ENCODE results near the gene NQO2.

NQO2 gene, protein sequence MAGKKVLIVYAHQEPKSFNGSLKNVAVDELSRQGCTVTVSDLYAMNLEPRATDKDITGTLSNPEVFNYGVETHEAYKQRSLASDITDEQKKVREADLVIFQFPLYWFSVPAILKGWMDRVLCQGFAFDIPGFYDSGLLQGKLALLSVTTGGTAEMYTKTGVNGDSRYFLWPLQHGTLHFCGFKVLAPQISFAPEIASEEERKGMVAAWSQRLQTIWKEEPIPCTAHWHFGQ

DNA sequence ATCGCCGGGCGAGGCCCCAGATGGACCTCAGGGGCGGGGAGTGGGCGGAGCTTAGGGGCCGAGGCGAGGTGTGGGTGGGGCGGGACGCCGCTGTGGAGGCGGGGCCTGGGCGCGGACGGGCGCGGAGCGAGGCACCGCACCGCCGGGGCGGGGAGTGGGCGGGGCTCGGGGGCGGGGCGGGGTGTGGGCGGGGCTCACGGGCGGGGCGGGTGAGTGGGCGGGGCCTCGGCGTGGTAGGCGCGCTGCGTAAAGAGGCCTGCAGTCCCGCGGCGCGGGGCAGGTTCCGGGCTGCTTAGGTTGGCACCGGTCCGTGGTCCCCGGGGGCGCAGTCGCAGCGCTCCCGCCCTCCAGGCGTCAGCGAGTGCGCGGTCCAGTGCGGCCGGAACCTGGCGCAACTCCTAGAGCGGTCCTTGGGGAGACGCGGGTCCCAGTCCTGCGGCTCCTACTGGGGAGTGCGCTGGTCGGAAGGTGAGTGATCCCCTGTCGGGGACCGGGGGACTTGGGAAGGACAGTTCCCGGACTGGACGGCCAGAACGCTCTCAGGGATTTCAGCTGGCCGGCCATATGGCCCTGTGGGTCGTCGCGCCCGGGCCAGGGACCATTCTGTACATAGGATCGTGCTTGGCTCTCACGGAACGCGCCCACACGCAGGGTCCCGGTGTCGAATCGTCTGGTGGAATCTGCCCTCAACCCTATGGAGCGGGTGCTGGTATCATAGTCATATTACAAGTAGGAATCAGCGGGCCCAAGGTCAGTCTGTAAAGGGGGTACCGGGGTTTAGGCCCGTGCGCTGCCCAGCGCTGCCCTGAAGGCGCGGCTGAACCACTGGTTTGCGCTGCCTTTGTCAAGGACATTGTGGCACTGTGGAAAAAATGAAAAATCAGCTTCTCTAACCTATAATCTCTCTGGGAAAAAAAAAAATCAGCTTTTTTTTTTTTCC lies at the start of gene NQO2:
TSS of gene NQO2 (plus strand) at position 277 of the 940 bp plus-strand sequence. CDS start 6,659 bp downstream, outside the sequence.
- DNase-seq (ENCODE audit: low spot score), result peak; percentile 78

DNA sequence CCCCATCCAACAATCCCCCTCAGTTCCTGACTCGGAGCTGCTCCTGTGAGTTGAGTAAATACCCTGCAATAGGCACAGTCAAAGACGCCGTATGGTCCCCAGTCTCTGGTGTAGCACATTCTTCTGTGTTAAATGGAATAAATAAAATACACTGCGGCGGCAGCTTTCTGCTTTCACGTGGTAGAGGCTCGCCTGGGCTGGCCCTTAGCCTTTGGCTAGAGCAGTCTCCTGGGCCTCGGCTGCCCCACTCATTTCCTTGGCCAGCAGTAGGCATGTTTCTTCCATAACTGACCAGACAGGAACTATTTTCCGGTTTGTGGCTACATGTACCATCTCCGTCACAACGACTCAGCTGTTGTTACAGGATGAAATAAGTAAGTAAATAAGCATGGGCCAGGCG lies 49.0 kb upstream of the NQO2 start:
- no peak for DNase-seq (ENCODE audit: low spot score)

DNA sequence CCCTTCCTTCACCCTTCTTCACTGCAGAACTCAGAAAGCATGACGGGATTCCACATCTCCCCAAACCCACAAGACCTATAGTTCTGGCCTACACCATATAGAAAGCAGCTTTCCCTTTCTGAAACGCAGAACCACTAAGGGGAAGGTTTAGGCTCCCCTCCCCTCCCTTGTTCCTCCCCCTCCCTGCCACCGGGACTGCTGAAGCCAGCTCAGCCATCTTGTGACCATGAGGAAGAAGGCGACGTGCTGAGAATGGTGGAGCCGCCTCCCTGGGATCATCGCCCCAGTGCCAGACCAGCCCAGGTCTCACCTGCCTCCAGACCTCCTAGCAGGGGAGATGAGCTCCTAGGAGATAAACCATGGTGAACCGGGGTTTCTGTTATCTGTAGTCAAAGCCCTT lies 48.0 kb upstream of the NQO2 start:
- no peak for DNase-seq (ENCODE audit: low spot score)

DNA sequence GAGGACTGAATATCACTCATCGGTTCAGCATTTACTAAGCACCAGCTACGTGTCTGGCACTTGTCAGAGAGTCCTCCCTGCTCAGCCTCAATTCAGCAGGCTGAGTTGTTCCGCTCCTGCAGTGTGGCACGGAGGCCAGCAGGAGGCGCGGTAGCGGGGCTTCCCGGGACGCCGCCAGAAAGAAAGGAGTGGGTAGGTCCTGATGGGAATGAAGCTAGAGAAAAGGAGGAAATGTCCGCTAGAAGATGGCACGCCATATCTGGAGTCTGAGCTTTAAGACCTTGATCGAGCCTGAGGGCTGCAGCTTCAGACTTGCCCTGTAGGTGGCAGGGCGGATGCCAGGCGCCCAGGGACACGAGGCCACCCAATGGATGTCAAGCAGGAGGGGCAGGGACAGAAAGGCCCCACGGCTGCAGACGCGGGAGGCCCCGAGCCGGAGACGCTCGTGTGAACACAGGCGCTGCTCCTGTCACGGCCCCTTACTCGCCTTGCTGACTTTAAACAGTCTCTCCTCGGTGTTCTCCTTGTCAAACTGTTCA lies 47.1 kb upstream of the NQO2 start:
- peak; percentile 65 for DNase-seq (ENCODE audit: low spot score)

DNA sequence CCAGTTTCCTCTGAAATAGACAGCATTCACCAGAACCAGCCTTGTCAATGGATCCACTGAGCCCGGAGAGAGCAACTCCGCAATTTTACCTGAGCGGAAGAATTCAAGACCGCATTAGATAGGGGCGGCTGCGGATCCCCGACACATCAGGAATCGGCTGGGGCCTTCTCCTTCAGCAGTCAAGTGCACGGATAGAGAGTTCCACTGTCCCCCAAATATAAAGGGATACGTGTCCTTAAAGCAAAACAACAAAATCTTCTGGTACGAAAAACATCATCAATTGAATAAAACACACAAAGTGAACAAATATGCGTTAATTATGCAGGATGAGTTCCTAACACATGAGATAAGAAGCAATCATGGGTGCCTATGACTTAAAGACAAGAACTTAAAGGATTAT lies 46.6 kb upstream of the NQO2 start:
- no peak for DNase-seq (ENCODE audit: low spot score)

DNA sequence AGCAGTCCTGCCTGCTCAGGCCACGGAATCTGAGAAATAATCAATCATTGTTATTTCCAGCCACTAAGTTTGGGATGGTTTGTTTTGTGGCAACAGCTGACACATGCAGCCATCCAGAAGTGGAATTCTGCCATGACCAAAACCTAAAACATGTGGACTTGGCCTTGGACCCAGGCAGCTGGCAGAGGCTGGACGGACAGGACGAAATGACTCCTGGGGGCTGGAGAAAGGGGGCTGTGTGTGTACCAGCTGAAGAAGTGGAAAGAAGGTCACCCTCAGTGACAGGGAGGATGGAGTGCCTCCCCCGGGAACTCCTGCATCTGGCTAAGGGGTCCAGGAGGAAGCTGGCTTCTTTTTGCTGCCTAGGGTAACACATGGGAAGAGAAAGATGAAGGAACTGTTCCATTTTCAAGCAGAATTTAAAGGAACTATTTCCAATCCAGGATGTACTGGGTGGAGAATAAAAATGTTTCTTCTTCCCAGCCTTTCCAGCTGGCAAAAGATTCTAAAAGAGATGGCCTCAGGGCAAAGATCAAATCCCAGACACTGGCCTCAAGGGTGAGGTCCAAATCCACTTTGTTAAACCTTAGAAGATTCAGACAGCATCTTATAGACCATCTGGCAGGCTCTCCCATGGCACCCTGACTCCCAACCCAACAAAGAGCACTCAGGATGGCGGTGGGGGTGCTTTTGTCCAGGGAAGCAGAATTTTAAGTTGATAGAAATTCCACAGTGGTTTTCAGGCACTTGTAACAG lies 42.6 kb upstream of the NQO2 start:
- DNase-seq (ENCODE audit: low spot score), result no peak

DNA sequence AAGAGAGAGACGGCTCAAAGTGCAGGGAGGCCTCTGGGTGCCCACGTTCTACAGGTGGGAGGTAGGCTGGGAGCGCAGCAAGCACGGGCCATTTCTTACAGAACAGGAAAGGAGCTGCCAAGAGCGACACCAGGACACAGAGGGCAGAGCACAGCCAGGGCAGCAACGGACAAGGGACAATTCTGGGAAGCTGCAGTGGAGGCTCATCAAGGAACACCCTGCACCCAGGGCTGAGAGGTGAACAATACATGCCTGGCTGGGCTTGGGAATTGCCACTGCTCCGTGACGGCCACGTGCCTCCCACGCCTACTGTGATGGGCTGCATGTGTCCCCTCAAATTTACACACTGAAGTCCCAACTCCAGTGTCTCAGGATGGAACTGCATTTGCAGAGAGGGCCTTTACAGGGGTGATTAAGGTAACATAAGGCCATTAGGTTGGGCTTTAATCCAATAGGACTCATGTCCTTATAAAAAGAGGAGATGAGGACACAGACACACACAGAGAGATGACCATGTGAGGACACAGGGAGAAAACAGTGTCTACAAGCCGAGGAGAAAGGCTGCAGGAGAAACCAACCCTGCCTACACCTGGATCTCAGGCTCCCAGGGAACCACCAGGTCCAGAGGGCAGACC lies 41.9 kb upstream of the NQO2 start:
- no peak for DNase-seq (ENCODE audit: low spot score)

DNA sequence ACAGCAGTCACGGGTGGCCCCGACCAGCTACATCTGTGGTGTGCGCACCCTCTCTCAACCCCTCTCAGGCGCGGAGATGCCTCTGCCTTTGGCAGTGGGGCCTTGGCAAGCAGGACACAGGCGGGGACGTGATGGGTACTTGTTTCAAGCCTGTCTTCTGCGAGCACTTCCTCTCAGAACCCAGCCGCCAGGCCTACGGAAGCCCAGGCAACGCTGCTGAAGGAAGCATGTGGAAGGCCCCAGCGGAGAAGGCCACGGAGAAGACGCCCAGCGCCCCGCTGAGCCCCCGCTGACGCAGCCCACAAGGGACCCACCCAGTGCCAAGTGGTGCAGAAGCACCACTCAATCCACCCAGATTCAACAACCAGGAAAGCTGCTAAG lies 41.4 kb upstream of the NQO2 start:
- DNase-seq (ENCODE audit: low spot score), result no peak

DNA sequence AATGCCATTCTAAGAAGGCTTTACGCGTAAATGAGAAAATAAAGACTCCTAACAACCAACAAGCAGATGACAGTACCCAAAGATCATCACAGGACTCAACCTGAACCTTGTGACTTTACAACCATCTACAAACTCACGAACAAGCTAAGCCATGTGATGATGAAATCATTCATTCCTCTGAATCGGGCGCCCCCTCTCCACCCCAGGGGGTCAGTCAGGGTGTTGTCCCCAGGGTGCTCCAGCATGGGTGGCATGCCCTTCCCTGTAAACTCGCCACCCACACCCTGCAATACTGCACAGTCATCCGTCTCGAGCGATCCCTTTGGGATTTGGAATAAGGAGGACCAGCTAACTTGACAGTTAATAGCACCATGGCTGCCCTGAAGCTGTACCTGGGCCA lies 40.9 kb upstream of the NQO2 start:
- no peak for DNase-seq (ENCODE audit: low spot score)

DNA sequence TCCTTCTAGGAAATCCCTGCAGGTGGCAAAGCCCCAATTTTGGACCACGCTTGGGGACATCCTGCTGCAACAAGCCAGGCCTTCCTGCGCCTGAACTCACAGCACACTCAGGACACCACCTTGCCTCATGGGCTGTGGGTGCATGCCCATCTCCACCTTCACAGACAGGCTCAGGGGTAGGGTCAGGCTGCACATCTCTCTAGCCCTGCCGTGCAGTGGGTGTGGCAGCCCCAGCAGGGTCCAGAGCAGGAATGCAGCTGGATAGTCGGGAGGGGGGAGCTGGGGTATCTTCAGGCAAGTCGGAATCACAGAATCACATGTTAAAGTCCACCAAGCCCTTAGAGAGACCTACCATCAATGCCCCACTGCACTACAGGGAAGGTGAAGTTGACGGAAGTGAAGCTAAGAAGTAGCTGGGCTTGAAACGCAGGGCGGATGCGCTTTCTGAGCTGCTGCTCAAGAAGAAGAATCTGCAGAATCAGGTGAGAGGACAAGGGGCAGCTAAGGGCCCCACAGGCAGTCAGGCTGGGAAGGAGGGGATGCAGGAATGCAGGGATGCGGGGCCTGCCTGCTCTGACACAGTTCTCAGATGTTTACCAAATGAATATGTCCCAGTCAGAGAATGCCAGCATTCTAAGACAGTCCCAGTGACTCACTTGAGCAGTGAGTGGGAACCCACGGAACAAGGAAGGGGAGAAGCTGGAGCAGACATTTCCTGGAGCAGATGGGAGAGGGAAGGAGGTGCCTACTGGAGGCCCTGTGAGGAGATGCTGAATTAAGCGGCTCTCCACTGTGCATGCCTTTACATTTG lies 39.6 kb upstream of the NQO2 start:
- DNase-seq (ENCODE audit: low spot score), result no peak

DNA sequence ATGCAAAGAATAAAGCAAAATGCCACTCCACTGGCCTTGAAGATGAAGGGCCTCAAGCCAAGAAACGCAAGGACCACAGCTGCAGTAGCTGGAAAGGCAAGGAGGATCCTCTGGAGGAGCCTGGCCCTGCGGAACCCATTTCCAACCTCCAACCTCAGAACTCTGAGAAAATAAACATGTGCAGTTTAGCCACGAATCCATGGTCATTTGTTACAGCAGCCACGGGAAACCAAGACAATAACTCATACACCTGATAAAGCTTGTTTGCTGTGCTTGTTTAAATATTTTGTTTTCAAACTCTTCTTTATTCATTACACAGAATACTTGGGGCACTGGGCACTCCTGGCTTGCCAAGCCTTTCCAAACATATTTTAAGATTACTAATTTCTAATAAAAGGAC lies 38.8 kb upstream of the NQO2 start:
- DNase-seq (ENCODE audit: low spot score), result no peak

DNA sequence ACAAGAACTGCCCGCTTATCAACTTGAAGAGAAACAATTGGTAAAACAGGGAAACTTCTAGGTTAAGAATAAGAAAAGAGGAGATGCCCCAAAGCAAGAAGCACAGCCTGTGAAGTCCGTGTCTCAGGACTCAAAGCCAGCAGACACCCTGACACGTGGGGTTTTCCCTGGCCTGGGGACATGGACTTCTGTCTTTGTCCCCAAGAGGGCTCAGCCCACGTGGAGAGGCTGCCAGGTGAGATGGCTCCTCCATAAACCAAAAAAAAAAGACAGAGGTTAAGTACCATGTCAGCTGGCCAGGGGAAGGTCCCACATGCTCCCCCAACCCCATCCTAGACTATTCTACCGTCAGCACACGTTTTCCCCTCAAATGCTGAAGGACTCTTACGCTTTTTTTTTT lies 38.2 kb upstream of the NQO2 start:
- no peak for DNase-seq (ENCODE audit: low spot score)

DNA sequence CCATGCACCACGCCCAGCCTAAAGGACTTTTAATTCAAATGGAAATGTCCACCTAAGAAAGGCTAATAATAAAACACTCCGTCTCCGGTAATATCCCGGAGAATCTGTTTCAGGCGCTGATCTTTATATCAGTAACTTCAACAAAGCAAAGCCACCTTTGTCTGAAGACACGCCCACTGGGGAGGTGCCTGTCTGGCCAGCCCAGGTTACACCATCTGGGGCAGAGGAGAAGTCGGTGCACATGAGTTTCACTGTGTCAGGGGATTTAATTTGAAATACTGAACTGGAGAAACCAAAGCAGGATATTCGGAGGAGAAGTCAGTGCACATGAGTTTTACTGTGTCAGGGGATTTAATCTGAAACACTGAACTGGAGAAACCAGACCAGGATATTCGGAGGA lies 37.7 kb upstream of the NQO2 start:
- DNase-seq (ENCODE audit: low spot score), result no peak

DNA sequence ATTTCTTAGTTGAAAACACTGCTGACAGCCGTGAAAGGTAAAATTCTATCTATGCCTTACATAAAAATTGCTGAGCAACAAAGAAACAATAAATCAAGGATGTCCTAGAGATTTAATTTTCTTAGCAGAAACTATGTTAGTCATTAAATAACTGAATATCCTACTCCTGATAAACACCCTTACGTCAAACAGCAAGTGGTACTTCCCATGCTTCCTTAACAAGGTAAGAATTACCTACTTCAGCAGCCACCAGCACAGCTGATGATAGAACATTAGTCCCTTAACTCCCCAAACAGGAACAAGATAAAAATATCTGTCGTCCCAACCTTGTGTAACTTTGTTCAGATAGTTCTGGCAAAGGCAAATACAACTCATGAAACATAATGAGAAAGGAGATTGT lies 37.1 kb upstream of the NQO2 start:
- DNase-seq (ENCODE audit: low spot score), result no peak

DNA sequence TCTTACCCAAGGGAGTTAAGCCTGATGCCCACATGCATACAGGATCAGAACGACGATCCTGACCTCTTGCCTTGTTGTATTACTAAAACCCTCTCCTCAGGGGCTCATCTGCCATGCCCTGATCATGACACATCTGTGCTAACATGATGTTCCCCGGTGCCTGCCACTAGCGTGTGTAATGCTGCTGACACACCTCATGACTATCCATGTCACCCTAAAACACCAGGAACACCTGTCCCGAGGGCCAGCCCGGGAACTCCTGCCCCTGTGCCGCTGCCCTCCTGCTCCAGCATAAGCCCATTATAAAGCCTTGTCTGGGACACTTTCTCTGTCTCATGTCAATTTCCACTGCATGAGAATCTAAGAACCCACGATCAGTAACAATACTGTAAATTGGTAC lies 35.9 kb upstream of the NQO2 start:
- DNase-seq (ENCODE audit: low spot score), result no peak

DNA sequence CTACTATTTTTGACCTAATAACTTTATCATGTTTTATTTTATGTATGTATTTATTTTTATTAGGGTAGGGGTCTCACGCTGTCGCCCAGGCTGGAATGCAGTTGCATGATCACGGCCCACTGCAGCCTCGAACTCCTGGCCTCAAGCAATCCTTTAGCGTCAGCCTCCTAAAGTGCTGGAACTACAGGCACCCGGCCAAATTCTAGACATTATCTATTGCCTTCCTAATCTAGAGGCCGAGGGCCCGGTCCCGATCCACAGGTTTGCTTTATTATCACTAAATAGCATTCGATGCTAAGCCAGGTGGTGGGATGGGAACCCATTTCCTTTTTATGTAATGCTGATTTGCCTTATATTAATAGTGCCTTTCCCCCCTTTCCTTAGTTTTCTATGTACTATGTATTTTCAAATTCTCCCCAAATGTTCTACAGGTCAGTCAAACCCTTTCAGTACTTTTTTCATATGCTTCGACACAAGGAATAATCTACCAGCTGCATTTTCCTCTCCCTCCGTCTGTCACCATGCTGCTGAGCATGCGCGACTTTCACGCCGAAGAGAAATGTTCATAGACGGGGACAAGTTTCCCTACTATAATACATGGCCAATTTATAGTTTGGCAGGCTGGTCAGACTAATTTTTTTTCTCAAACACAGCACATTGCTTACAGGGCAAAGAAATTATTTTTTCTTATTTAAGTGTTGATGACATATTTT lies 34.7 kb upstream of the NQO2 start:
- no peak for DNase-seq (ENCODE audit: low spot score)

DNA sequence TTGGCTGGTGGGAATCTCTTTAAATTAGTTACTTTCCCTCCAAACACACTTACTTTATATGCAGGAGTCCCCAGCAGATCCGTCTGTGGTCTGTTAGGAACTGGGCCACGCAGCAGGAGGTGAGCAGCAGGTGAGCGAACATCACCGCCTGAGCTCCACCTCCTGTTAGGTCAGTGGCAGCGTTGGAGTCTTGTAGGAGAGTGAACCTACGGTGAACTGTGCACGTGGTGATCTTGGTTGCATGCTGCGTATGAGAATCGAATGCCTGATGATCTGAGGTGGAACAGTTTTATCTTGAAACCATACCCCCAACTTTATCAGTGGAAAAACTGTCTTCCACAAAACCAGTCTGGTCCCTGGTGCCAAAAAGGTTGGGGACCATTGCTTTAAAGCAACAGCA lies 33.3 kb upstream of the NQO2 start:
- DNase-seq (ENCODE audit: low spot score), result no peak

DNA sequence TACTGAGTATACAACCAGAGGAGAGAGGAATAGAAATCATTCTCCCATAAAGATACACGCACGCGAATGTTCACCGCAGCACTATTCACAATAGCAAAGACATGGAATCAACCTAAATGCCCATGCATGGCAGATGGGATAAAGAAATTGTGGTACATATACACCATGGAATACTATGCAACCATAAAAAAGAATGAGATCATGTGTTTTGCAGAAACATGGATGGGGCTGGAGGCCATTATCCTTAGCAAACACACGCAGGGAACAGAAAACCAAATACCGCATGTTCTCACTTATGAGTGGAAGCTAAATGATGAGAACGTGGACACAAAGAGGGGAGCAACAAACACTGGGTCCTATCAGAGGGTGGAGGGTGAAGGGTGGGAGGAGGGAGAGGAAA lies 31.8 kb upstream of the NQO2 start:
- DNase-seq (ENCODE audit: low spot score), result no peak

DNA sequence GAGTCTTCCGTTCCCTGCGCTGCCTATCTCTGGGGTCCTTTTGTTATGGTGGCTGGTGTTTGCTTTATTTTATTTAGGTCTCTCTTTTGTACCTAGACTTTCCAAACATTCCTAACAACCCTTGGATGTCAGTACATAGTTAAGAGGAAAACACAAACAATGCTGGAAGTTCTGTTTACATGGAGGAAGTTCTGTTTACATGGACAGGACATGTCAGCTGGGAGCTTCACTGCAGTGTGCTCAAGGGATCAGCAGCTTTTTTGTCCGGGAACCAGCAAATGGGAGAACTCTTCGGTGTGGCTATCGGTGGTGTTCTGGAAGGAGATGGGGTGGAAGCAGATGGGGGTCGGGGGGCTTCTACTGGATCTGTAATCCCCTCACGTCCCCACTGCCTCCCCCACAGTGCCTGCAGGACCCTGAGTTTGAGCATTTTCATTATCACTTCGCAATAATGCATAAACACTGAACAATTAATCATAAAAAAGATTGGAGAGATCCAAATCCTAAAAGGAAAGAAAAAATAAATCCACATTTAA lies 31.0 kb upstream of the NQO2 start:
- no peak for DNase-seq (ENCODE audit: low spot score)

DNA sequence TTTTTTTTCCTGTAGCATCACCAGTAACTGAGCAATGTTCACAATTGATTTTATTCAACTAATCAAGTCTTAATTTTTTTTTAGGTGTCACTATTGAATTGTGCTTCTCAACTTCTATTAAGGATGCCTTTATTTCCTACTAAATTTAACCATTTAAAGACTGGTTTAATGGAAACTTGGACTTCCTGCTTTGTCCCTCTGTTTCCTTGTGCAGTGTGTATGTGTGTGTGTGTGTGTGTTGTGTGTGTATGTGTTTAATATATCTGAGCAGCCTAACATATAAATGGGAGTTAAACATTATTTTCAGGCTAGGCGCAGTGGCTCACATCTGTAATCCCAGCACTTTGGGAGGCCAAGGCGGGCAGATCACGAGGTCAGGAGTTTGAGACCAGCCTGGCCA lies 30.1 kb upstream of the NQO2 start:
- no peak for DNase-seq (ENCODE audit: low spot score)

Measured in HuH-7 (cell line).